ENCODE results near the gene CSNK2B. TPM values are rescaled to one million over a fixed set of nuclear protein-coding genes. Genes with fewer than 3 reads are reported as not detected.

The CSNK2B gene
- total and polyA plus RNA-seq, 9 of the 15 experiments (the other 6 are each of a cell fraction or from before 2014, with no cell fraction given), result 120 to 1,126 (median 529) TPM

GRCh38 chr6:31633447-31633846 is 32.4 kb upstream of the CSNK2B start (continued):
- no peak for TF ChIP-seq PBX2 (CRISPR knock-in tag; IDR thresholded peaks at IDR 0.05; ENCODE audit: low read depth)
- TF ChIP-seq PBX2 (tag; conservative IDR thresholded peaks at IDR 0.05; ENCODE audit: low read depth), result no peak
- TF ChIP-seq DLX4 (CRISPR knock-in tag; IDR thresholded peaks at IDR 0.05), result no peak
- TF ChIP-seq ZNF165 (CRISPR knock-in tag; IDR thresholded peaks at IDR 0.05; ENCODE audit: borderline replicate concordance), result no peak
- TF ChIP-seq POLR2AphosphoS5 (IDR thresholded peaks at IDR 0.05; ENCODE audit: control insufficient read depth, insufficient read depth, low read depth, low read length), result peak; percentile 50
- TF ChIP-seq ILK (tag; IDR thresholded peaks at IDR 0.05; ENCODE audit: borderline replicate concordance, low read depth), result no peak
- TF ChIP-seq CBFA2T3 (IDR thresholded peaks at IDR 0.05), result no peak
- TF ChIP-seq ARID1B (IDR thresholded peaks at IDR 0.05), result no peak
- no peak for TF ChIP-seq THRA (IDR thresholded peaks at IDR 0.05)
- TF ChIP-seq SUPT5H (IDR thresholded peaks at IDR 0.05), result peak; percentile 40; the same call in 1 of the 2 replicates
- no peak for TF ChIP-seq RNF2 (IDR thresholded peaks at IDR 0.05)
- TF ChIP-seq GABPB1 (CRISPR knock-in tag; IDR thresholded peaks at IDR 0.05), result no peak
- no peak for TF ChIP-seq EP400 (IDR thresholded peaks at IDR 0.05)
- no peak for TF ChIP-seq NR1H2 (CRISPR knock-in tag; IDR thresholded peaks at IDR 0.05)
- no peak for TF ChIP-seq HNRNPH1 (optimal IDR thresholded peaks at IDR 0.05; ENCODE audit: low read depth, low read length)
